HepG2 (cell line): Measurements from ENCODE around the gene ATP6V0A1. TPM values are rescaled to one million over a fixed set of nuclear protein-coding genes. Genes with fewer than 3 reads are reported as not detected.

Source experiments
- BCL6 ChIP-seq: IDR thresholded peaks from 2 replicates; pipeline ENCODE4 v1.6.1; 2016; ENCODE audit warnings: missing genetic modification reagents, missing compliant biosample characterization
- CBX5 ChIP-seq: sonication (generic); formaldehyde crosslinking; IDR thresholded peaks from 2 replicates; pipeline ENCODE4 v1.4.0; 2020; ENCODE audit warnings: missing genetic modification reagents, borderline replicate concordance
- DNMT1 ChIP-seq: sonication (generic); formaldehyde crosslinking; IDR thresholded peaks from 2 replicates; pipeline ENCODE4 v1.5.1; 2020; ENCODE audit warnings: mild to moderate bottlenecking, missing genetic modification reagents
- HNRNPH1 ChIP-seq: fragments of 200-400 bp; formaldehyde crosslinking; optimal IDR thresholded peaks from 2 replicates; pipeline ENCODE3; 2017; ENCODE audit warnings: mild to moderate bottlenecking, low read depth, low read length
- HOXA7 ChIP-seq: sonication (generic); formaldehyde crosslinking; IDR thresholded peaks from 2 replicates; pipeline ENCODE4 v1.8.1; 2022; ENCODE audit warnings: mild to moderate bottlenecking, missing genetic modification reagents, moderate library complexity
- IRX3 ChIP-seq: sonication (generic); formaldehyde crosslinking; IDR thresholded peaks from 2 replicates; pipeline ENCODE4 v1.8.1; 2023; ENCODE audit warnings: mild to moderate bottlenecking, low read depth, missing genetic modification reagents, borderline replicate concordance
- MLX ChIP-seq: IDR thresholded peaks from 2 replicates; pipeline ENCODE4 v1.6.1; 2016
- POLR2G ChIP-seq: fragments of 200-400 bp; formaldehyde crosslinking; IDR thresholded peaks from 2 replicates; pipeline ENCODE4 v1.6.1; 2018; ENCODE audit warnings: mild to moderate bottlenecking, low read depth, low read length, moderate library complexity
- SIX4 ChIP-seq: sonication (generic); formaldehyde crosslinking; IDR thresholded peaks from 2 replicates; pipeline ENCODE4 v1.4.0; 2020; ENCODE audit warnings: missing genetic modification reagents
- SMAD9 ChIP-seq: sonication (generic); formaldehyde crosslinking; IDR thresholded peaks from 2 replicates; pipeline ENCODE4 v1.5.1; 2020; ENCODE audit warnings: mild to moderate bottlenecking, missing genetic modification reagents
- ZNF282 ChIP-seq: fragments of 450-650 bp; IDR thresholded peaks from 2 replicates; pipeline ENCODE4 v1.6.1; 2018; ENCODE audit not compliant: partially characterized antibody
- ZNF350 ChIP-seq: sonication (generic); formaldehyde crosslinking; IDR thresholded peaks from 2 replicates; pipeline ENCODE4 v1.4.0; 2020; ENCODE audit warnings: mild to moderate bottlenecking, low read depth, missing genetic modification reagents, borderline replicate concordance
- ZNF484 ChIP-seq: sonication (generic); formaldehyde crosslinking; IDR thresholded peaks from 2 replicates; pipeline ENCODE4 v1.5.1; 2020; ENCODE audit warnings: mild to moderate bottlenecking, low read depth, missing genetic modification reagents, borderline replicate concordance
- ZNF704 ChIP-seq: sonication (generic); formaldehyde crosslinking; IDR thresholded peaks from 2 replicates; pipeline ENCODE4 v1.8.1; 2023; ENCODE audit warnings: mild to moderate bottlenecking, inconsistent platforms, moderate library complexity, missing genetic modification reagents, borderline replicate concordance
- ZNF740 ChIP-seq: sonication (generic); formaldehyde crosslinking; IDR thresholded peaks from 2 replicates; pipeline ENCODE4 v1.4.0; 2020; ENCODE audit warnings: missing genetic modification reagents
- polyA plus RNA-seq, 8 experiments: library from polyadenylated mRNA; depleted of rRNA in 3 of 8; stranded (reverse) in 7 of 8; unstranded in 1 of 8; fragments of >200 nt; fragmentation: Illumina TruSeq in 4 of 8; extraction: Trizol in 4 of 8; gene quantifications; 2 replicates each; pipeline versions ENCODE4 v1.2.1 to v1.2.3, GENCODE V29; 2011 to 2016; ENCODE audit warnings: low read depth in 4 of 8, missing spikeins in 1 of 8, mixed read lengths in 1 of 8; ENCODE audit not compliant: insufficient read depth in 1 of 8
- total RNA-seq, 5 experiments: library from RNA; depleted of rRNA; stranded (reverse); fragments of >200 nt; fragmentation: Illumina TruSeq; extraction: Trizol; gene quantifications; 2 replicates each; pipeline ENCODE4 v1.2.3, GENCODE V29; 2016; ENCODE audit warnings: low read depth in 1 of 5
- TF ChIP-seq, protein P1 (sequence below): sonication (generic); formaldehyde crosslinking; IDR thresholded peaks from 2 replicates; pipeline ENCODE4 v1.5.0; 2020; ENCODE audit warnings: mild to moderate bottlenecking, missing genetic modification reagents, moderate library complexity
- TF ChIP-seq, protein P2 (sequence below): sonication (generic); formaldehyde crosslinking; conservative IDR thresholded peaks from 2 replicates; pipeline ENCODE4 v1.5.0; 2020; ENCODE audit warnings: missing genetic modification reagents
- TF ChIP-seq, protein P3 (sequence below): sonication (generic); formaldehyde crosslinking; IDR thresholded peaks from 2 replicates; pipeline ENCODE4 v1.4.0; 2020; ENCODE audit warnings: missing genetic modification reagents

The ATP6V0A1 gene
- total and polyA plus RNA-seq, 2 of the 13 experiments (the other 11 are each of a cell fraction or from before 2014, with no cell fraction given), result 27.9 to 54.1 TPM

- TF ChIP-seq ZNF484 (CRISPR knock-in tag) (no peak), ZNF740 (CRISPR knock-in tag) (no peak), POLR2G (0 out of 2 replicates have a peak, but pooled peaks have one; percentile 35), SIX4 (no peak), ZNF350 (CRISPR knock-in tag) (no peak), ZNF704 (no peak), CBX5 (no peak), HNRNPH1 (no peak), DNMT1 (no peak), SMAD9 (CRISPR knock-in tag) (no peak), IRX3 (CRISPR knock-in tag) (no peak), HOXA7 (CRISPR knock-in tag) (no peak), ZNF282 (no peak), BCL6 (CRISPR knock-in tag) (no peak), MLX (CRISPR knock-in tag) (no peak)
- TF ChIP-seq, protein P1, sequence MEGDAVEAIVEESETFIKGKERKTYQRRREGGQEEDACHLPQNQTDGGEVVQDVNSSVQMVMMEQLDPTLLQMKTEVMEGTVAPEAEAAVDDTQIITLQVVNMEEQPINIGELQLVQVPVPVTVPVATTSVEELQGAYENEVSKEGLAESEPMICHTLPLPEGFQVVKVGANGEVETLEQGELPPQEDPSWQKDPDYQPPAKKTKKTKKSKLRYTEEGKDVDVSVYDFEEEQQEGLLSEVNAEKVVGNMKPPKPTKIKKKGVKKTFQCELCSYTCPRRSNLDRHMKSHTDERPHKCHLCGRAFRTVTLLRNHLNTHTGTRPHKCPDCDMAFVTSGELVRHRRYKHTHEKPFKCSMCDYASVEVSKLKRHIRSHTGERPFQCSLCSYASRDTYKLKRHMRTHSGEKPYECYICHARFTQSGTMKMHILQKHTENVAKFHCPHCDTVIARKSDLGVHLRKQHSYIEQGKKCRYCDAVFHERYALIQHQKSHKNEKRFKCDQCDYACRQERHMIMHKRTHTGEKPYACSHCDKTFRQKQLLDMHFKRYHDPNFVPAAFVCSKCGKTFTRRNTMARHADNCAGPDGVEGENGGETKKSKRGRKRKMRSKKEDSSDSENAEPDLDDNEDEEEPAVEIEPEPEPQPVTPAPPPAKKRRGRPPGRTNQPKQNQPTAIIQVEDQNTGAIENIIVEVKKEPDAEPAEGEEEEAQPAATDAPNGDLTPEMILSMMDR, result no peak
- TF ChIP-seq, protein P2, sequence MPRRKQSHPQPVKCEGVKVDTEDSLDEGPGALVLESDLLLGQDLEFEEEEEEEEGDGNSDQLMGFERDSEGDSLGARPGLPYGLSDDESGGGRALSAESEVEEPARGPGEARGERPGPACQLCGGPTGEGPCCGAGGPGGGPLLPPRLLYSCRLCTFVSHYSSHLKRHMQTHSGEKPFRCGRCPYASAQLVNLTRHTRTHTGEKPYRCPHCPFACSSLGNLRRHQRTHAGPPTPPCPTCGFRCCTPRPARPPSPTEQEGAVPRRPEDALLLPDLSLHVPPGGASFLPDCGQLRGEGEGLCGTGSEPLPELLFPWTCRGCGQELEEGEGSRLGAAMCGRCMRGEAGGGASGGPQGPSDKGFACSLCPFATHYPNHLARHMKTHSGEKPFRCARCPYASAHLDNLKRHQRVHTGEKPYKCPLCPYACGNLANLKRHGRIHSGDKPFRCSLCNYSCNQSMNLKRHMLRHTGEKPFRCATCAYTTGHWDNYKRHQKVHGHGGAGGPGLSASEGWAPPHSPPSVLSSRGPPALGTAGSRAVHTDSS (CRISPR knock-in tag), result no peak
- TF ChIP-seq, protein P3, sequence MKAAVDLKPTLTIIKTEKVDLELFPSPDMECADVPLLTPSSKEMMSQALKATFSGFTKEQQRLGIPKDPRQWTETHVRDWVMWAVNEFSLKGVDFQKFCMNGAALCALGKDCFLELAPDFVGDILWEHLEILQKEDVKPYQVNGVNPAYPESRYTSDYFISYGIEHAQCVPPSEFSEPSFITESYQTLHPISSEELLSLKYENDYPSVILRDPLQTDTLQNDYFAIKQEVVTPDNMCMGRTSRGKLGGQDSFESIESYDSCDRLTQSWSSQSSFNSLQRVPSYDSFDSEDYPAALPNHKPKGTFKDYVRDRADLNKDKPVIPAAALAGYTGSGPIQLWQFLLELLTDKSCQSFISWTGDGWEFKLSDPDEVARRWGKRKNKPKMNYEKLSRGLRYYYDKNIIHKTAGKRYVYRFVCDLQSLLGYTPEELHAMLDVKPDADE (CRISPR knock-in tag), result no peak
Observed at GRCh38 chr17:42441371-42442195, 17.1 kb upstream of the ATP6V0A1 start (continued).
